Peyer's patch (tissue), 4 donors: Measurements from ENCODE around the gene ANKLE2. TPM values are rescaled to one million over a fixed set of nuclear protein-coding genes. Genes with fewer than 3 reads are reported as not detected.

Experiments
- DNase-seq, 3 donors: peaks; one replicate each; pipeline ENCODE4 v3.0.0-alpha.2; 2017 to 2019
- H3K27ac ChIP-seq, 4 donors: fragments of 200-600 bp; sonication (generic); one replicate each; pipeline ENCODE4 v1.5.1; 2016 to 2019
- H3K27me3 ChIP-seq, 2 donors: fragments of 200-600 bp; sonication (generic); one replicate each; pipeline ENCODE4 v1.5.1; 2019
- H3K36me3 ChIP-seq, 3 donors: fragments of 200-600 bp; sonication (generic); one replicate each; pipeline ENCODE4 v1.5.1; 2016 to 2019
- H3K4me1 ChIP-seq, 4 donors: fragments of 200-600 bp; sonication (generic); one replicate each; pipeline ENCODE4 v1.5.1; 2016 to 2019
- H3K4me3 ChIP-seq, 4 donors: fragments of 200-600 bp; sonication (generic); 1 replicate in 3 of 4; 2 replicates in 1 of 4; pipeline ENCODE4 v1.5.1; 2016 to 2019; ENCODE audit warnings: mild to moderate bottlenecking in 1 of 4
- H3K9me3 ChIP-seq, 4 donors: fragments of 200-600 bp; sonication (generic); one replicate each; pipeline ENCODE4 v1.5.1; 2016 to 2019; ENCODE audit warnings: mild to moderate bottlenecking in 1 of 4
- POLR2A ChIP-seq, 2 donors: fragments of 450-650 bp; IDR thresholded peaks; one replicate each; pipeline ENCODE4 v1.5.1; 2017; ENCODE audit warnings: antibody characterized with exemption in 2 of 2, mild to moderate bottlenecking in 2 of 2, moderate library complexity in 2 of 2
- total RNA-seq, 4 donors: library from RNA; depleted of rRNA; stranded (reverse); fragments of >200 nt; gene quantifications; one replicate each; pipeline ENCODE4 v1.1.0, GENCODE V29; 2016
- TF ChIP-seq, protein P1 (sequence below), 6 experiments: fragments of 450-650 bp in 4 of 6; fragments of 200-600 bp in 2 of 6; sonication (generic) in 1 of 6; IDR thresholded peaks; one replicate each; pipeline ENCODE4 v1.5.1; 2017 to 2019; ENCODE audit warnings: antibody characterized with exemption in 6 of 6, mild to moderate bottlenecking in 3 of 6, moderate library complexity in 1 of 6

The ANKLE2 gene
- total RNA-seq, 4 donors from 2014 or later: 69.0 to 286 (median 133) TPM

DNA sequence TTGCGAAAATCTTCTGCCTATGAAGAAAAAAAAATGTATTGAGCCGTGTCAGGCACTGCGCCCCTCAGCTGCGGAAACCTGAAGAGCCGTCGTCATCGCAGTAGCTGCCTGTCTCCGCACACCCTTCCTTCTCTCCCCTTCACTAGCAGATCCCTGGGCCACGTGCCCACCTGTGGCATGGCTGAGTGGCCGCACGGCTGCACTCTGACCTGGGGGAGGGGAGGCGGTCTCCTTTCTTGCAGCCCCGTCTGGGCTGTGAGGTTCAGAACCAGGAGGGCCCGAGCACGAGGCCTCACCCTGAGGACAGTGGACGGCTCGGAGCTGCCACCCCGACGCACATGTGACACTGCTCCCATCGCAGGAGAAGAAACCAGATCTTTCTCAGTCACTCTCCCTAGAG is 26.1 kb downstream of the ANKLE2 start:
- Histone ChIP-seq H3K9me3 (no peaks in the 10 kb centered on the region), H3K27ac (no peak overlapping the region), H3K4me1 (no peaks in the 10 kb centered on the region), H3K36me3 (peaks cover 0 to 98% (median 4%) of the 10 kb centered on the region in 3 donors), H3K4me3 (no peak overlapping the region), H3K27me3 (no peaks in the 10 kb centered on the region)
- no peak for DNase-seq
- TF ChIP-seq, protein P1, sequence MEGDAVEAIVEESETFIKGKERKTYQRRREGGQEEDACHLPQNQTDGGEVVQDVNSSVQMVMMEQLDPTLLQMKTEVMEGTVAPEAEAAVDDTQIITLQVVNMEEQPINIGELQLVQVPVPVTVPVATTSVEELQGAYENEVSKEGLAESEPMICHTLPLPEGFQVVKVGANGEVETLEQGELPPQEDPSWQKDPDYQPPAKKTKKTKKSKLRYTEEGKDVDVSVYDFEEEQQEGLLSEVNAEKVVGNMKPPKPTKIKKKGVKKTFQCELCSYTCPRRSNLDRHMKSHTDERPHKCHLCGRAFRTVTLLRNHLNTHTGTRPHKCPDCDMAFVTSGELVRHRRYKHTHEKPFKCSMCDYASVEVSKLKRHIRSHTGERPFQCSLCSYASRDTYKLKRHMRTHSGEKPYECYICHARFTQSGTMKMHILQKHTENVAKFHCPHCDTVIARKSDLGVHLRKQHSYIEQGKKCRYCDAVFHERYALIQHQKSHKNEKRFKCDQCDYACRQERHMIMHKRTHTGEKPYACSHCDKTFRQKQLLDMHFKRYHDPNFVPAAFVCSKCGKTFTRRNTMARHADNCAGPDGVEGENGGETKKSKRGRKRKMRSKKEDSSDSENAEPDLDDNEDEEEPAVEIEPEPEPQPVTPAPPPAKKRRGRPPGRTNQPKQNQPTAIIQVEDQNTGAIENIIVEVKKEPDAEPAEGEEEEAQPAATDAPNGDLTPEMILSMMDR (IDR thresholded peaks at IDR 0.05): no peak
- no peak for TF ChIP-seq POLR2A (IDR thresholded peaks at IDR 0.05)

- no peaks in the 10 kb centered on the region for H3K27me3 ChIP-seq
- H3K4me3 ChIP-seq: no peak overlapping the region
- TF ChIP-seq, protein P1 (IDR thresholded peaks at IDR 0.05): no peak
- TF ChIP-seq POLR2A (IDR thresholded peaks at IDR 0.05): no peak
- DNase-seq: no peak
- H3K9me3 ChIP-seq: no peaks in the 10 kb centered on the region
- no peaks in the 10 kb centered on the region for H3K4me1 ChIP-seq
- peaks cover 0 to 94% (median 0%) of the 10 kb centered on the region in 3 donors for H3K36me3 ChIP-seq
- no peak overlapping the region for H3K27ac ChIP-seq
These were observed 27.4 kb downstream of the ANKLE2 start for GRCh38 chr12:132734206-132734605.

DNA sequence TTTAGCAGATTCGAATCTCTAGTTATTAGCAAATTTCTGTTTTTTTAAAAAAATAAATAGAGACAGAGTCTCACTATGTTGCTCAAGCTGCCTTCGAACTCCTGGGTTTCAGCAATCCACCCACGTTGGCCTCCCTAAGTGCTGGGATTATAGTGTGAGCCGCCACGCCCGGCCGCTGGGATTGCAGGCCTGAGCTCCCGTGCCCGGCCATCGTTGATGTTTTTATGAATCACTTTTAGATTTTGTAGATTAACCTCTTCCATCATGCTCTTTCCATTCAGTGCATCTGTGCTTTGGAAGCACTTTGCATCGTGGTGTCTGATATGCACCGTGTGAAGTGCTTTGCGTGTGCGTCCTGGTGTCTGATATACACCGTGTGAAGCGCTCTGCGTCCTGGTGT is 30.1 kb downstream of the ANKLE2 start:
- TF ChIP-seq, protein P1 (IDR thresholded peaks at IDR 0.05): no peak
- TF ChIP-seq POLR2A (IDR thresholded peaks at IDR 0.05): no peak
- H3K36me3 ChIP-seq: peaks cover 0 to 96% (median 0%) of the 10 kb centered on the region in 3 donors

GRCh38 chr12:132730353-132730752 is 31.3 kb downstream of the ANKLE2 start:
- no peaks in the 10 kb centered on the region for H3K9me3 ChIP-seq
- TF ChIP-seq POLR2A (IDR thresholded peaks at IDR 0.05): no peak
- TF ChIP-seq, protein P1 (IDR thresholded peaks at IDR 0.05): no peak
- no peak for DNase-seq
- no peak overlapping the region for H3K27ac ChIP-seq
- peaks cover 0 to 96% (median 0%) of the 10 kb centered on the region in 3 donors for H3K36me3 ChIP-seq
- no peaks in the 10 kb centered on the region for H3K4me1 ChIP-seq
- no peaks in the 10 kb centered on the region for H3K27me3 ChIP-seq
- no peak overlapping the region for H3K4me3 ChIP-seq

More for the DNA sequence above, 30.1 kb downstream of the ANKLE2 start:
- H3K4me3 ChIP-seq: no peak overlapping the region
- no peak for DNase-seq
- H3K9me3 ChIP-seq: no peaks in the 10 kb centered on the region
- no peak overlapping the region for H3K27ac ChIP-seq
- H3K27me3 ChIP-seq: no peaks in the 10 kb centered on the region
- no peaks in the 10 kb centered on the region for H3K4me1 ChIP-seq

DNA sequence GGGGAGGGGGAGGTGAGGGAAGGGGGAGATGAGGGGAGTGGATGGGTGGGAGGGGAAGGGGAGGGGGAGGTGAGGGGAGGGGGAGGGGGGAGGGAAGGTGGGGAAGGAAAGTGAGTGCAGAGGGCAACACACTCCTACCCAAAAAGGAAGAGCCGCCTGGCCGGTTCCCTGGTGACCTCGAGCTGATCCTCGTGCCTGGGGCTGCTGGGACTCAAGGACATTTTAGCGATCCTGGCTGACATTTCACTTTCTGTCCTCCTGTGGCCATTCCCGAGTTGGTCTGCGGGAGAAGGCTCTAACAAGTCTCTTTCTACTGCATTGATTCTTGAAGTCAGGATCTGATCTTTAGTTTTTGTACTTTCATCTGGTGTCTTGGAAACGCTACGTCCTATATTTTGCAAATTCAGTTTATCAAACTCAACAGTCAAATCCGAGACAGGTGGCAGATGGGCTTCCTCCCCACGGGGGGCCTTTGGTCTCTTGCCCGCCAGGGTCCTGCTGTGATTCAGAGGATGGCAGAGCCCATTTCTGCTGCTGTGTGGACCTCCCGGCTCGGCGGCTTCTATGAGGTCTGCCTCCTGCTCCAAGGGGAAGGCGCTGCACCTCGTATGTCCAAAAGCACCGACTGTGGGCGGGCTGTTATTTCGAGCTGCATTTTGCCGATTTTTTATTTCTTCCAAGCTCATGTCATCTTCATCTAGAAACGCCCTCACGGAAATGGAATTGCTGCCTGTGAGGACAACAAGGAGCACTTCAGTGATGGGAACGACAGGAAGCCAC is 31.9 kb downstream of the ANKLE2 start:
- peaks cover 0 to 96% (median 0%) of the 10 kb centered on the region in 3 donors for H3K36me3 ChIP-seq
- no peak overlapping the region for H3K4me3 ChIP-seq
- TF ChIP-seq, protein P1 (IDR thresholded peaks at IDR 0.05): no peak
- TF ChIP-seq POLR2A (IDR thresholded peaks at IDR 0.05): no peak

More for the DNA sequence above, 31.9 kb downstream of the ANKLE2 start:
- no peaks in the 10 kb centered on the region for H3K4me1 ChIP-seq
- H3K27me3 ChIP-seq: no peaks in the 10 kb centered on the region
- DNase-seq: no peak
- H3K9me3 ChIP-seq: no peaks in the 10 kb centered on the region
- no peak overlapping the region for H3K27ac ChIP-seq
